Measurements from ENCODE around the gene TMOD2.
A peak's percentile ranks its signal among the peaks of the same experiment; 100 is the strongest.

The TMOD2 gene

GRCh38 chr15:51731549-51732267, 19.7 kb upstream of the TMOD2 start:
- Histone ChIP-seq H3K27me3 (replicated peaks; ENCODE audit: insufficient read depth, low read length) (peaks cover 65% of the 10 kb centered on the region), H3K9me3 (replicated peaks; ENCODE audit: insufficient read depth, low read length) (no peaks in the 10 kb centered on the region), H3K27ac (ENCODE audit: low read length) (peak overlapping the region; percentile 36; the same call in 1 of the 2 replicates), H3K4me1 (ENCODE audit: low read length) (peaks cover 24% of the 10 kb centered on the region), H3K36me3 (replicated peaks; ENCODE audit: insufficient read depth, low read length) (no peaks in the 10 kb centered on the region), H2AFZ (ENCODE audit: low read length) (peak overlapping the region; percentile 29; the same call in 1 of the 2 replicates), H3K9me2 (replicated peaks; ENCODE audit: insufficient read depth, low read length) (no peaks in the 10 kb centered on the region), H3K4me3 (ENCODE audit: low read length) (peak overlapping the region; percentile 54), H3K79me2 (ENCODE audit: low read length) (no peaks in the 10 kb centered on the region), H3K4me2 (ENCODE audit: low read depth, low read length) (peak overlapping the region; percentile 91), H3F3A (ENCODE audit: insufficient read depth, low read length) (no peaks in the 10 kb centered on the region), H4K20me1 (ENCODE audit: insufficient read depth, low read length) (no peaks in the 10 kb centered on the region), H3K9ac (ENCODE audit: low read length) (no peak overlapping the region)
- DNase-seq: peak; percentile 61
- no peak for TF ChIP-seq CTCF (IDR thresholded peaks at IDR 0.05; ENCODE audit: low read length)
- no peak for TF ChIP-seq EZH2 (optimal IDR thresholded peaks at IDR 0.05; ENCODE audit: low read depth, low read length)
- TF ChIP-seq EZH2phosphoT487 (IDR thresholded peaks at IDR 0.05; ENCODE audit: low read length): no peak

GRCh38 chr15:51732646-51733045, 18.8 kb upstream of the TMOD2 start:
- H2AFZ ChIP-seq (ENCODE audit: low read length): no peak overlapping the region
- H4K20me1 ChIP-seq (ENCODE audit: insufficient read depth, low read length): no peaks in the 10 kb centered on the region
- H3K9me3 ChIP-seq (replicated peaks; ENCODE audit: insufficient read depth, low read length): no peaks in the 10 kb centered on the region
- H3K4me2 ChIP-seq (ENCODE audit: low read depth, low read length): no peak overlapping the region
- H3K27ac ChIP-seq (ENCODE audit: low read length): no peak overlapping the region
- no peaks in the 10 kb centered on the region for H3K79me2 ChIP-seq (ENCODE audit: low read length)
- no peak overlapping the region for H3K4me3 ChIP-seq (ENCODE audit: low read length)
- no peaks in the 10 kb centered on the region for H3K36me3 ChIP-seq (replicated peaks; ENCODE audit: insufficient read depth, low read length)
- TF ChIP-seq CTCF (IDR thresholded peaks at IDR 0.05; ENCODE audit: low read length): no peak
- TF ChIP-seq EZH2phosphoT487 (IDR thresholded peaks at IDR 0.05; ENCODE audit: low read length): no peak
- no peak for TF ChIP-seq EZH2 (optimal IDR thresholded peaks at IDR 0.05; ENCODE audit: low read depth, low read length)
- no peak overlapping the region for H3K9ac ChIP-seq (ENCODE audit: low read length)
- peaks cover 26% of the 10 kb centered on the region for H3K4me1 ChIP-seq (ENCODE audit: low read length)
- H3K9me2 ChIP-seq (replicated peaks; ENCODE audit: insufficient read depth, low read length): no peaks in the 10 kb centered on the region
- no peaks in the 10 kb centered on the region for H3F3A ChIP-seq (ENCODE audit: insufficient read depth, low read length)
- no peak for DNase-seq
- peaks cover 66% of the 10 kb centered on the region for H3K27me3 ChIP-seq (replicated peaks; ENCODE audit: insufficient read depth, low read length)

- Histone ChIP-seq H3K79me2 (ENCODE audit: low read length) (no peaks in the 10 kb centered on the region), H3K27ac (ENCODE audit: low read length) (no peak overlapping the region), H3K4me3 (ENCODE audit: low read length) (no peak overlapping the region), H3K27me3 (replicated peaks; ENCODE audit: insufficient read depth, low read length) (peaks cover 65% of the 10 kb centered on the region), H3F3A (ENCODE audit: insufficient read depth, low read length) (no peaks in the 10 kb centered on the region), H3K9me2 (replicated peaks; ENCODE audit: insufficient read depth, low read length) (no peaks in the 10 kb centered on the region), H2AFZ (ENCODE audit: low read length) (no peak overlapping the region), H3K9ac (ENCODE audit: low read length) (no peak overlapping the region), H3K36me3 (replicated peaks; ENCODE audit: insufficient read depth, low read length) (no peaks in the 10 kb centered on the region), H3K9me3 (replicated peaks; ENCODE audit: insufficient read depth, low read length) (no peaks in the 10 kb centered on the region), H3K4me1 (ENCODE audit: low read length) (peaks cover 26% of the 10 kb centered on the region), H4K20me1 (ENCODE audit: insufficient read depth, low read length) (no peaks in the 10 kb centered on the region), H3K4me2 (ENCODE audit: low read depth, low read length) (no peak overlapping the region)
- no peak for DNase-seq
- TF ChIP-seq CTCF (IDR thresholded peaks at IDR 0.05; ENCODE audit: low read length): peak; percentile 5; the same call in 1 of the 2 replicates
- no peak for TF ChIP-seq EZH2 (optimal IDR thresholded peaks at IDR 0.05; ENCODE audit: low read depth, low read length)
Measured at GRCh38 chr15:51735228-51736010, 16.0 kb upstream of the TMOD2 start.

Measured in MM.1S (cell line).